Measurements from ENCODE around the gene MSANTD7.

- TF ChIP-seq CTCF (IDR thresholded peaks at IDR 0.05 in 8 of 11, conservative IDR thresholded peaks at IDR 0.05 in 3 of 11) (no peak), POLR2AphosphoS5 (IDR thresholded peaks at IDR 0.05) (no peak)
Observed at GRCh38 chr10:14860791-14861190, 22.7 kb downstream of the MSANTD7 start.
